GM23338 (cell line): ENCODE results near the gene PFN1.

Experiments used
- CREB1 ChIP-seq: fragments of 250-450 bp; sonication (Bioruptor Pico); IDR thresholded peaks from 2 replicates; pipeline ENCODE4 v1.5.0; 2020; ENCODE audit warnings: low read depth, mild to moderate bottlenecking, moderate library complexity
- CTCF ChIP-seq, 2 experiments: fragments of 200-600 bp in 1 of 2; sonication (generic) in 1 of 2; conservative IDR thresholded peaks; 2 replicates each; pipeline versions ENCODE4 v1.5.1 to v1.6.1; 2016 to 2017; ENCODE audit warnings: antibody characterized with exemption in 2 of 2, low read depth in 2 of 2, mild to moderate bottlenecking in 2 of 2, moderate library complexity in 1 of 2
- EZH2 ChIP-seq: fragments of 200-600 bp; sonication (generic); IDR thresholded peaks from one replicate; pipeline ENCODE4 v1.8.0; 2017; ENCODE audit warnings: antibody characterized with exemption, mild to moderate bottlenecking, low read depth; ENCODE audit not compliant: unreplicated experiment
- EZH2phosphoT487 ChIP-seq: fragments of 200-600 bp; sonication (generic); IDR thresholded peaks from one replicate; pipeline ENCODE4 v1.8.1; 2018; ENCODE audit warnings: antibody characterized with exemption; ENCODE audit not compliant: unreplicated experiment
- JUNB ChIP-seq: IDR thresholded peaks from one replicate; pipeline ENCODE4 v1.6.1; 2016; ENCODE audit warnings: antibody characterized with exemption; ENCODE audit not compliant: unreplicated experiment
- NANOG ChIP-seq: IDR thresholded peaks from 2 replicates; pipeline ENCODE4 v1.6.1; 2016; ENCODE audit warnings: antibody characterized with exemption, borderline replicate concordance
- POLR2AphosphoS5 ChIP-seq: IDR thresholded peaks from 2 replicates; pipeline ENCODE4 v1.6.1; 2016; ENCODE audit warnings: antibody characterized with exemption, low read depth
- REST ChIP-seq: IDR thresholded peaks from one replicate; pipeline ENCODE4 v1.6.1; 2018; ENCODE audit warnings: antibody characterized with exemption; ENCODE audit not compliant: unreplicated experiment
- STAT1 ChIP-seq: IDR thresholded peaks from one replicate; pipeline ENCODE4 v1.6.1; 2016; ENCODE audit warnings: antibody characterized with exemption; ENCODE audit not compliant: unreplicated experiment
- ZNF114 ChIP-seq: fragments of 250-450 bp; sonication (Bioruptor Pico); IDR thresholded peaks from 2 replicates; pipeline ENCODE4 v1.5.0; 2020; ENCODE audit warnings: mild to moderate bottlenecking, moderate library complexity

GRCh38 chr17:4971826-4972225, 23.5 kb upstream of the PFN1 start:
- TF ChIP-seq CTCF (conservative IDR thresholded peaks at IDR 0.05; ENCODE audit: low read depth in 2 of 2), result no peak
- no peak for TF ChIP-seq POLR2AphosphoS5
- TF ChIP-seq EZH2, result no peak
- TF ChIP-seq EZH2phosphoT487, result no peak
- TF ChIP-seq REST, result no peak
- TF ChIP-seq CREB1 (CRISPR knock-in tag), result no peak
- TF ChIP-seq JUNB, result no peak
- TF ChIP-seq STAT1, result no peak
- no peak for TF ChIP-seq NANOG
- no peak for TF ChIP-seq ZNF114 (CRISPR knock-in tag)
